Activated CD8-positive, alpha-beta T cell treated with anti-CD3 and anti-CD28 coated beads, Interleukin-2, amount 10 ng/mL, durations not matched to agents 7 days and 5 days (primary cell): ENCODE measurements around the gene ZNF418. TPM values are rescaled to one million over a fixed set of nuclear protein-coding genes. Genes with fewer than 3 reads are reported as not detected.

Experiments used
- ATAC-seq: fragments of 150-1000 bp; cut with Tn5 transposase; one replicate; pipeline ENCODE4 v1.10.0; 2021; ENCODE audit warnings: moderate library complexity
- CTCF ChIA-PET: fragments of 350-600 bp; sonication (Branson Sonifier 250); formaldehyde crosslinking; loops from one replicate; lab custom pipeline; 2021; ENCODE audit warnings: antibody characterized with exemption; lab: Charles Lee
- POLR2A ChIA-PET: fragments of 350-600 bp; sonication (Branson Sonifier 250); formaldehyde crosslinking; loops from one replicate; lab custom pipeline; 2021; ENCODE audit warnings: antibody characterized with exemption; lab: Charles Lee
- DNase-seq: peaks from one replicate; pipeline ENCODE4 v3.0.0-alpha.2; 2020
- H3K27ac Mint-ChIP-seq: one replicate; pipeline ENCODE4 v1.8.0; 2021; ENCODE audit warnings: mild to moderate bottlenecking, mixed read lengths
- H3K27me3 Mint-ChIP-seq: one replicate; pipeline ENCODE4 v1.8.0; 2021; ENCODE audit warnings: low read depth, mixed read lengths
- H3K36me3 Mint-ChIP-seq: one replicate; pipeline ENCODE4 v1.8.0; 2021; ENCODE audit warnings: low read depth, mixed read lengths
- H3K4me1 Mint-ChIP-seq: one replicate; pipeline ENCODE4 v1.8.0; 2021; ENCODE audit warnings: low read depth, mixed read lengths
- H3K4me3 Mint-ChIP-seq: one replicate; pipeline ENCODE4 v1.8.0; 2021; ENCODE audit warnings: mild to moderate bottlenecking, mixed read lengths
- H3K9me3 Mint-ChIP-seq: one replicate; pipeline ENCODE4 v1.8.0; 2022; ENCODE audit warnings: mixed read lengths; ENCODE audit not compliant: insufficient read depth
- total RNA-seq, 2 experiments: library from RNA; stranded (reverse); gene quantifications; one replicate each; pipeline ENCODE4 v1.2.3, GENCODE V29; 2021

The ZNF418 gene
- total RNA-seq = 1 to 10 TPM; 4.2 to 6.2 TPM

DNA sequence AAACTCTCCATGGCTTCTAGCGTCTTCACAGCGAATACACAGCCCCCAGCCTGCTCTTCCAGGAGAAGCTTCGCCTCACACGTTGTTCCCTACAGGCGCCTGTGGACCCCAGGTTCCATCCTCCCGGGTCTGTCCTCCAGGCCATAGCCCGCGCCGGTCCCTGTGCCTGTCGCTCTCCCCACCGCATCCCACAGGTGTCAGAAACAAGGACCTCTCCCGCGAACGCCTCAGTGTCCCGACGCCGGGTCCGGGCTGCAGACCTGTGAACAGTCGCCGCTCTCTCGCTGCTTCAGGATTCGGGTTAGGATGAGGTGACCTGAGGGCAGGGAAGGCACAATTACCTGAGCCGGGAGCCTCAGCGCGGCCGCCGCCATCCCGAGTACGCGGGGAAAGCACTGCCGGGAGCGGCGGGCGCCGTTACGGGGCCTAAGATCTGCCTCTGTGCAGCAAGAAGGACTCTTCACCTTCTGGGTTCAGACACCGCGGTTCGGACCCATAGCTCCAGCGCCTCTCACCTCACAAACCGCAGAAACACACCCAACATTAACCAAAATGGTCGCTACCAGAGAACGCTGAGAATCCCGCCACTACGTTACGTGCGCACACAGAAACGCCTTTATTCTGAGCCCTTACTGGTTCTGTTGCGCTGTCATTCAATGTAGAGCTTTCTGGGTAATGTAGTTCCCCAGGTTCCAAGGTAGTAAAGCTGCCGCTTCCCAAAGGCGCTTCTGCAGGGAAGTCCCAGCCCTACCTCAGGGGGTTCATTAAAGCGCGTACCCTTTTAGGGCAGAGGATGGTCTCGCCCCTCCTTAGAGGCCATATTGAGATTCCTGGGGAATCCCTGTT, at the start of gene ZNF418:
TSS of gene ZNF418 (minus strand) at position 583 of the 846 bp plus-strand sequence. CDS start 1,580 bp downstream, outside the sequence.
- H3K27ac Mint-ChIP-seq = peak within 1 kb of the TSS; percentile 91
- ATAC-seq (peak; percentile 95), DNase-seq (peak; percentile 76)
- H3K4me1 Mint-ChIP-seq = peaks cover 11% of the 10 kb centered on the region
- POLR2A ChIA-PET = interaction anchor here (0.5 to 1.6 kb wide), 5 partner anchors 10 to 357 kb away, joined by 3 to 4 read pairs (median 3); partner anchors contain the start of gene ZNF417
- H3K4me3 Mint-ChIP-seq = peak within 1 kb of the TSS; percentile 87
- peaks cover 70% of the 10 kb centered on the region for H3K36me3 Mint-ChIP-seq
- peaks cover 44% of the 10 kb centered on the region for H3K9me3 Mint-ChIP-seq
- CTCF ChIA-PET = interaction anchor here (1.2 kb wide), 1 partner anchor 16 kb away, joined by 3 read pairs; no protein-coding TSS in a partner anchor
- H3K27me3 Mint-ChIP-seq = no peaks in the 10 kb centered on the region

DNA sequence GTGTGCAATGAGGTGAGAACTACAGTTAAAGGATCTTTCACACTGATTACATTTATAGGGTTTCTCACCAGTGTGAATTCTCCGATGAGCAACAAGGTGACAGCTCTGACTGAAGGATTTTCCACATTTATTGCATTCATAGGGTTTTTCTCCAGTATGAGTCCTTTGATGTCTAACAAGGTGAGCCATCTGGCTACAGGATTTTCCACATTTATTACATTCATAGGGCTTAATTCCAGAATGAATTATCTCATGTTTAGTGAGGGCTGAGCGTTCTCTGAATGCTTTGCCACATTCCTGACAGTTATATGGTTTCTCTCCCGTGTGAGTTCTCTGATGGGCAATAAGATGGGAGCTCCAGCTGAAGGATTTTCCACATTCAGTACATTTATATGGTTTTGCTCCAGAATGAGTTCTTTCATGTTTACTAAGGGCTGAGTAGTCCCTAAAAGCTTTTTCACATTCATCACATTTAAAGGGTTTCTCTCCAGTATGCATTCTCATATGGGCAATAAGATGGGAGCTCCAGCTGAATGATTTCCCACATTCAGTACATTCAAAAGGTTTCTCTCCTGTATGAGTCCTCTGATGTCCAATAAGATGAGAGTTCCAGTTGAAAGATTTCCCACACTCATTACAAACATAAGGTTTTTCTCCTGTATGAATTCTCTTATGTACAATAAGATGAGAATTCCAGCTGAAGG, 43.5 kb upstream of the ZNF418 start:
- POLR2A ChIA-PET = no interaction called here
- Mint-ChIP-seq H3K36me3 (peaks cover 76% of the 10 kb centered on the region), H3K4me1 (no peaks in the 10 kb centered on the region), H3K27me3 (no peaks in the 10 kb centered on the region), H3K27ac (no peak overlapping the region), H3K4me3 (no peak overlapping the region), H3K9me3 (peaks cover 83% of the 10 kb centered on the region)
- DNase-seq (no peak), ATAC-seq (no peak)
- CTCF ChIA-PET = no interaction called here

DNA sequence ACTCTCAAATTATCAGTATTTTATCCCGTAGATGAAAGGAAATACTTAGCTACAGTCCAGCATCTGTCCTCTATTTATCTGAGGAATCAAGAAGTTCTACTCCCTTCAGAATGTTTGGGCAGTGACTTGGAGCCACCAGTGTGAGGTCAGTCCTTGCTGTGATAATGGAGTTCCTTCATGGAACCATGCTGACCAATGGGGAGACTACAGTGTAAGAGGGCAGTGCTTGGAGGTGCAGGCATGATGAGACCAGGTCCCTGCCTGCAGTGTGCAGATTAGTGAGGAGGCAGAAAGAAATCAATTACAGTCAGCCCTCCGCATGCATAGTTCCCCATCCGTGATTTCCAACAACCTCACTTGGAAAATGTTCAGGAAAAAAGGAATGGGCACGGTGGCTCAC, 39.2 kb upstream of the ZNF418 start, which contains the start of gene C19orf18:
TSS of gene C19orf18 (minus strand) at position 101 of the 400 bp plus-strand sequence. CDS start 102 bp downstream, outside the sequence.
- Mint-ChIP-seq H3K27me3 (no peaks in the 10 kb centered on the region), H3K4me3 (no peak within 1 kb of the TSS), H3K27ac (no peak within 1 kb of the TSS), H3K36me3 (peaks cover 43% of the 10 kb centered on the region), H3K4me1 (no peaks in the 10 kb centered on the region), H3K9me3 (peaks cover 69% of the 10 kb centered on the region)
- POLR2A ChIA-PET = no interaction called here
- DNase-seq = no peak
- CTCF ChIA-PET = no interaction called here
- ATAC-seq = no peak

DNA sequence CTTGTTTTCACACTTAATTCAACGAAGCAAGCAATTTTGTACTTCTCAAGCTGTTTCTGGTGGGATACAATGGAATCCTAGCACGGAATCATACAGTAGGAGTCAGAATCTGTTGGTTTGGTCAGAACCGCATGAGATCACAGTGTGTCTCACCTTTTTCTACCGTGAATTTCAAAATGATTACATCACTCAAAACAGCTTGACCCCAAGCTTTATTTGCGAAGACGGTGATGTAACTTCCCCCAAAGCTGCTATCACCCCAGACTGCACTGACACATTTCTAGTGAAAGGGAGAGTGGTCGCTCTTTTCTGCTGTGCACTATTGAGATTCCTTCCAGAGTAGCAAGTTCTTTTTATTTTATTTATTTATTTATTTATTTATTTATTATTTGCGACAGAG, 29.6 kb upstream of the ZNF418 start:
- Mint-ChIP-seq H3K4me1 (no peaks in the 10 kb centered on the region), H3K4me3 (no peak overlapping the region), H3K27ac (no peak overlapping the region), H3K27me3 (no peaks in the 10 kb centered on the region), H3K9me3 (peaks cover 38% of the 10 kb centered on the region), H3K36me3 (peaks cover 10% of the 10 kb centered on the region)
- DNase-seq (no peak), ATAC-seq (no peak)
- CTCF ChIA-PET = no interaction called here
- POLR2A ChIA-PET = no interaction called here

DNA sequence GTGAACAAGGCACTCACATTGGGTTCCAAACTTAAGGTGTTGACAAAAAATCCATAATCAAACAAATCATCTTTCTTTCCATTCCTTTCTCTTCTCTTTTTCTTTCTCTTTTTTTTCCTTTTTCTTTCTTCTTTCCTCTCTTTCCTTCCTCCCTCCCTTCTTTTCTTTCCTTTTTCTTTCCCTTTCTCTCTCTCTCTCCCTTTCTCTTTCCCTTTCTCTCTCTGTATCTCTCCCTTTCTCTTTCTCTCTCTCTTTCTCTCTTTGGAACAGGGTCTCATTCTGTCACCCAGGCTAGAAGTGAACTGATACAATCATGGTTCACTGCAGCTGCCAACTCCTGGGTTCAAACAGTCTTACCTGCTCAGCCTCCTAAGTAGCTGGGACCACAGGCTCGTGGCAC, 26.6 kb upstream of the ZNF418 start:
- Mint-ChIP-seq H3K9me3 (peaks cover 39% of the 10 kb centered on the region), H3K36me3 (peaks cover 5% of the 10 kb centered on the region), H3K27ac (no peak overlapping the region), H3K4me3 (no peak overlapping the region), H3K4me1 (no peaks in the 10 kb centered on the region), H3K27me3 (no peaks in the 10 kb centered on the region)
- DNase-seq = no peak
- POLR2A ChIA-PET = no interaction called here
- CTCF ChIA-PET = no interaction called here
- ATAC-seq = no peak

DNA sequence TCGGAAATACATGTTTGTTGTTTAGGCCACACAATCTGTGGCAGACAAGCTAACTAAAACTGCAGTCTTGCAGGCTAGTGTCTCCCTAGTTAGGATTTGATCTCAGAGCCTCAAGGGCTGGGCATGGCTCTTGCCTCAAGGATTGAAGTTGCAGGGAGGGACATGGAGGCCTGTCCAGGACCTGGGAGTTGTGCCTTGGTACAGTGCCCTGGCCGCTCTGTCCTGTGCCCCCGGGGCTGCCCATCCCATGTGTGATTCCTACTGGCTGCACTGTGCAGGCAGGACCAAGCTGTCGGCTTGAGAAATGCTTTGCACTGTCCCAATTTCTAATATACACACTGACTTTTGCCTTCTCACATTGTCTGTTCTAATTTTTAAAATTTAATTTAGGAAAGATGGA, 19.8 kb upstream of the ZNF418 start:
- no peak overlapping the region for H3K27ac Mint-ChIP-seq
- no peaks in the 10 kb centered on the region for H3K4me1 Mint-ChIP-seq
- H3K9me3 Mint-ChIP-seq = peaks cover 27% of the 10 kb centered on the region
- H3K4me3 Mint-ChIP-seq = no peak overlapping the region
- POLR2A ChIA-PET = no interaction called here
- ATAC-seq (no peak), DNase-seq (no peak)
- peaks cover 2% of the 10 kb centered on the region for H3K36me3 Mint-ChIP-seq
- H3K27me3 Mint-ChIP-seq = no peaks in the 10 kb centered on the region
- CTCF ChIA-PET = no interaction called here

GRCh38 chr19:57949702-57950101, 14.5 kb upstream of the ZNF418 start:
- no peaks in the 10 kb centered on the region for H3K27me3 Mint-ChIP-seq
- POLR2A ChIA-PET = no interaction called here
- peaks cover 24% of the 10 kb centered on the region for H3K9me3 Mint-ChIP-seq

GRCh38 chr19:57949296-57949695, 14.1 kb upstream of the ZNF418 start:
- ChIA-PET POLR2A (no interaction called here), CTCF (no interaction called here)
- peaks cover 29% of the 10 kb centered on the region for H3K36me3 Mint-ChIP-seq
- ATAC-seq = no peak
- peaks cover 20% of the 10 kb centered on the region for H3K9me3 Mint-ChIP-seq
- no peak for DNase-seq
- H3K27me3 Mint-ChIP-seq = no peaks in the 10 kb centered on the region
- H3K27ac Mint-ChIP-seq = no peak overlapping the region
- H3K4me3 Mint-ChIP-seq = no peak overlapping the region
- H3K4me1 Mint-ChIP-seq = peaks cover 17% of the 10 kb centered on the region

More at GRCh38 chr19:57949702-57950101, 14.5 kb upstream of the ZNF418 start:
- CTCF ChIA-PET = no interaction called here
- Mint-ChIP-seq H3K4me1 (peaks cover 17% of the 10 kb centered on the region), H3K27ac (no peak overlapping the region), H3K4me3 (no peak overlapping the region), H3K36me3 (peaks cover 25% of the 10 kb centered on the region)
- ATAC-seq (no peak), DNase-seq (no peak)

- Mint-ChIP-seq H3K9me3 (peaks cover 31% of the 10 kb centered on the region), H3K27me3 (no peaks in the 10 kb centered on the region), H3K27ac (peak within 1 kb of the TSS; percentile 96), H3K4me3 (peak within 1 kb of the TSS; percentile 94), H3K36me3 (peaks cover 44% of the 10 kb centered on the region), H3K4me1 (peaks cover 17% of the 10 kb centered on the region)
- ATAC-seq = peak; percentile 96
- peak; percentile 95 for DNase-seq
- ChIA-PET POLR2A (no interaction called here), CTCF (no interaction called here)
These were observed 12.4 kb upstream of the ZNF418 start, which contains the start of gene ZNF256 for GRCh38 chr19:57947419-57948134. ZNF256 (minus strand) TSS chr19:57947706; CDS start chr19:57947474, 232 bp downstream.

GRCh38 chr19:57947088-57947418, 11.9 kb upstream of the ZNF418 start:
- CTCF ChIA-PET = no interaction called here
- Mint-ChIP-seq H3K4me3 (peak overlapping the region; percentile 94), H3K9me3 (peaks cover 36% of the 10 kb centered on the region), H3K36me3 (peaks cover 50% of the 10 kb centered on the region), H3K27ac (peak overlapping the region; percentile 96), H3K4me1 (peaks cover 17% of the 10 kb centered on the region), H3K27me3 (no peaks in the 10 kb centered on the region)
- DNase-seq (peak; percentile 23), ATAC-seq (peak; percentile 23)
- POLR2A ChIA-PET = no interaction called here

DNA sequence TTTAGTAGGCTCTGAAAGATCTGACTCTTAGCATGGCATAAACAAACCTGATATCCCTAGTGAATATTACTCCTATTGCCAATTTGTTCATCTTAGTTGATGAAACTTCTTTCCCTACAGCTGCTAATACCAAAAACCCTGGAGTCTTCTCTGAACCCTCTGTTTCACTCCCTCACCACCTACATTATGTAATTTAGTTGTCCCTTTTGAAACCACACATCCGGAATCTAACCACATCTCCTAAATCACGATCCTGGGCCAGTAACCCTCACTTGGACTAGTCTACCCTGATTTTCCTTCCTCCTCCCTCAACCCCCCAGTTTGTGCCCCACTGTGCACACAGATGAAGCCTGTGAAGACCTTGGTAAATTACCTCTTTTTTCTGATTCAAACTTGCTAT, 11.1 kb upstream of the ZNF418 start:
- H3K27me3 Mint-ChIP-seq = no peaks in the 10 kb centered on the region
- H3K4me3 Mint-ChIP-seq = peak overlapping the region; percentile 94
- no peak for ATAC-seq
- POLR2A ChIA-PET = no interaction called here
- CTCF ChIA-PET = no interaction called here
- peaks cover 57% of the 10 kb centered on the region for H3K36me3 Mint-ChIP-seq
- peaks cover 17% of the 10 kb centered on the region for H3K4me1 Mint-ChIP-seq
- H3K27ac Mint-ChIP-seq = peak overlapping the region; percentile 96
- peaks cover 37% of the 10 kb centered on the region for H3K9me3 Mint-ChIP-seq
- DNase-seq = no peak
